ENCODE results near the gene CCDC12.

Gene CCDC12

GRCh38 chr3:47006145-47006651 is 29.7 kb upstream of the CCDC12 start:
- no CpG with 5 or more reads among the region's 9 CpGs for WGBS (ENCODE audit: extremely low coverage, insufficient coverage, low lambda C conversion rate)
- DNase-seq: no peak

GRCh38 chr3:47005212-47006144 is 28.9 kb upstream of the CCDC12 start:
- Histone ChIP-seq H3K79me1 (ENCODE audit: low read length) (no peaks in the 10 kb centered on the region), H3K23ac (ENCODE audit: low read length) (no peak overlapping the region), H3K79me2 (ENCODE audit: control insufficient read depth, insufficient read depth, low read length) (no peaks in the 10 kb centered on the region), H3K36me3 (ENCODE audit: control insufficient read depth, insufficient read depth, low read length) (no peaks in the 10 kb centered on the region), H2BK15ac (replicated peaks; ENCODE audit: low read depth) (no peak overlapping the region), H3K56ac (ENCODE audit: low read length) (no peak overlapping the region), H3K4ac (ENCODE audit: low read depth, low read length) (no peak overlapping the region), H2BK120ac (ENCODE audit: low read depth, low read length) (no peak overlapping the region), H4K5ac (ENCODE audit: low read length) (no peak overlapping the region), H3K4me1 (ENCODE audit: control insufficient read depth, low read depth, low read length) (no peaks in the 10 kb centered on the region), H2AK5ac (ENCODE audit: low read length) (no peak overlapping the region), H3K4me2 (ENCODE audit: low read length) (no peak overlapping the region), H2BK5ac (ENCODE audit: low read length) (no peak overlapping the region), H3K27ac (ENCODE audit: low read depth, low read length) (no peak overlapping the region), H3K4me3 (ENCODE audit: low read length) (no peak overlapping the region), H3K18ac (ENCODE audit: low read length) (no peak overlapping the region), H4K8ac (ENCODE audit: low read depth, low read length) (no peak overlapping the region), H3K9ac (ENCODE audit: low read length) (no peak overlapping the region), H3K27me3 (ENCODE audit: insufficient read depth, low read length, poor library complexity) (no peaks in the 10 kb centered on the region)
- WGBS (ENCODE audit: extremely low coverage, insufficient coverage, low lambda C conversion rate): no CpG with 5 or more reads among the region's 32 CpGs
- no peak for DNase-seq

More at GRCh38 chr3:47006145-47006651, 29.7 kb upstream of the CCDC12 start:
- Histone ChIP-seq H3K4ac (ENCODE audit: low read depth, low read length) (no peak overlapping the region), H3K36me3 (ENCODE audit: control insufficient read depth, insufficient read depth, low read length) (no peaks in the 10 kb centered on the region), H3K4me3 (ENCODE audit: low read length) (no peak overlapping the region), H3K4me1 (ENCODE audit: control insufficient read depth, low read depth, low read length) (no peaks in the 10 kb centered on the region), H2BK5ac (ENCODE audit: low read length) (no peak overlapping the region), H3K4me2 (ENCODE audit: low read length) (no peak overlapping the region), H4K5ac (ENCODE audit: low read length) (no peak overlapping the region), H3K27ac (ENCODE audit: low read depth, low read length) (no peak overlapping the region), H3K9ac (ENCODE audit: low read length) (no peak overlapping the region), H3K56ac (ENCODE audit: low read length) (no peak overlapping the region), H3K79me1 (ENCODE audit: low read length) (no peaks in the 10 kb centered on the region), H2AK5ac (ENCODE audit: low read length) (no peak overlapping the region), H3K27me3 (ENCODE audit: insufficient read depth, low read length, poor library complexity) (no peaks in the 10 kb centered on the region), H3K79me2 (ENCODE audit: control insufficient read depth, insufficient read depth, low read length) (no peaks in the 10 kb centered on the region), H3K18ac (ENCODE audit: low read length) (no peak overlapping the region), H4K8ac (ENCODE audit: low read depth, low read length) (no peak overlapping the region), H3K23ac (ENCODE audit: low read length) (no peak overlapping the region), H2BK120ac (ENCODE audit: low read depth, low read length) (no peak overlapping the region), H2BK15ac (replicated peaks; ENCODE audit: low read depth) (no peak overlapping the region)

DNA sequence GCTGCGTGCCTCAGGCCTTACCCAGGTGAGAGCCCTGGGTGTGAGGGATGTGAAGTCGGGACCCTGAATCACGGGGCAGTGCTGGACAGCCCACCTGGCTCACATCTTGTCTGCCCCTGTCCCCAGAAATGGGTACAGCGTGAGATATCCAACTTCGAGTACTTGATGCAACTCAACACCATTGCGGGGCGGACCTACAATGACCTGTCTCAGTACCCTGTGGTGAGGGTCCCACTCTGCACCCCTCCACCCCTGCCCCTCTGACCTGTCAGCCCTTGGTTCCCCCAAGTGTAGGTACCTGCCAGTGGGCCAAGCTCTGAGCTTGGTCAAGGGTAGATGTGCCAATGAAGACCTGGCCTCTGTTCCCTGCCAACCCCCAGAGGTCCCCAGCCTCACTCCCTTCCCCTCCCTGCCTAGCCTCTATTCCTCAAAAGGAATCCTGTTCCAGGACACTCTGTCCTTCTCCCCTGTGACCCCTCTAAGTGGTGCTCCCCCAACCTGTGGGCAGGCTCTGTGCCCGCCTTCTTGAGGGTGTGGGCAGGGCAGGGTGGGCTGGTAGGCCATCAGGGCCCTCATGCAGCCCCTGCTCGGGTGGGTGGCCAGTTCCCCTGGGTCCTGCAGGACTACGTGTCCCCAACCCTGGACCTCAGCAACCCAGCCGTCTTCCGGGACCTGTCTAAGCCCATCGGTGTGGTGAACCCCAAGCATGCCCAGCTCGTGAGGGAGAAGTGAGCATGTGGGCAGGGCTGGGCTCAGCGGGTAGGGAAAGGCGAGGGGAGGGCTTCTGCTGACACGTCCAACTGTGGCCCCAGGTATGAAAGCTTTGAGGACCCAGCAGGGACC is 28.0 kb upstream of the CCDC12 start:
- no CpG with 5 or more reads among the region's 17 CpGs for WGBS (ENCODE audit: extremely low coverage, insufficient coverage, low lambda C conversion rate)
- no peaks in the 10 kb centered on the region for H3K4me1 ChIP-seq (ENCODE audit: control insufficient read depth, low read depth, low read length)
- DNase-seq: no peak

GRCh38 chr3:47003461-47004368 is 27.2 kb upstream of the CCDC12 start:
- no peak overlapping the region for H3K4me2 ChIP-seq (ENCODE audit: low read length)
- no peak overlapping the region for H4K8ac ChIP-seq (ENCODE audit: low read depth, low read length)
- no peak overlapping the region for H3K9ac ChIP-seq (ENCODE audit: low read length)
- H3K4me3 ChIP-seq (ENCODE audit: low read length): no peak overlapping the region
- no peak overlapping the region for H3K18ac ChIP-seq (ENCODE audit: low read length)
- no peaks in the 10 kb centered on the region for H3K79me2 ChIP-seq (ENCODE audit: control insufficient read depth, insufficient read depth, low read length)
- no peak overlapping the region for H3K4ac ChIP-seq (ENCODE audit: low read depth, low read length)
- H3K23ac ChIP-seq (ENCODE audit: low read length): no peak overlapping the region
- no peak overlapping the region for H2BK5ac ChIP-seq (ENCODE audit: low read length)
- no peak overlapping the region for H3K56ac ChIP-seq (ENCODE audit: low read length)
- H2BK15ac ChIP-seq (replicated peaks; ENCODE audit: low read depth): no peak overlapping the region
- no peaks in the 10 kb centered on the region for H3K27me3 ChIP-seq (ENCODE audit: insufficient read depth, low read length, poor library complexity)
- no peak for DNase-seq
- H3K27ac ChIP-seq (ENCODE audit: low read depth, low read length): no peak overlapping the region
- no CpG with 5 or more reads among the region's 27 CpGs for whole genome bisulfite sequencing (ENCODE audit: extremely low coverage, insufficient coverage, low lambda C conversion rate)
- no peaks in the 10 kb centered on the region for H3K36me3 ChIP-seq (ENCODE audit: control insufficient read depth, insufficient read depth, low read length)
- H3K4me1 ChIP-seq (ENCODE audit: control insufficient read depth, low read depth, low read length): no peaks in the 10 kb centered on the region
- no peaks in the 10 kb centered on the region for H3K79me1 ChIP-seq (ENCODE audit: low read length)
- H2AK5ac ChIP-seq (ENCODE audit: low read length): no peak overlapping the region
- no peak overlapping the region for H2BK120ac ChIP-seq (ENCODE audit: low read depth, low read length)
- H4K5ac ChIP-seq (ENCODE audit: low read length): no peak overlapping the region

More for the DNA sequence above, 28.0 kb upstream of the CCDC12 start:
- Histone ChIP-seq H3K18ac (ENCODE audit: low read length) (no peak overlapping the region), H2BK120ac (ENCODE audit: low read depth, low read length) (no peak overlapping the region), H3K56ac (ENCODE audit: low read length) (no peak overlapping the region), H3K4ac (ENCODE audit: low read depth, low read length) (no peak overlapping the region), H3K23ac (ENCODE audit: low read length) (no peak overlapping the region), H2BK15ac (replicated peaks; ENCODE audit: low read depth) (no peak overlapping the region), H3K79me1 (ENCODE audit: low read length) (no peaks in the 10 kb centered on the region), H3K4me3 (ENCODE audit: low read length) (no peak overlapping the region), H3K79me2 (ENCODE audit: control insufficient read depth, insufficient read depth, low read length) (no peaks in the 10 kb centered on the region), H2AK5ac (ENCODE audit: low read length) (no peak overlapping the region), H4K5ac (ENCODE audit: low read length) (no peak overlapping the region), H2BK5ac (ENCODE audit: low read length) (no peak overlapping the region), H3K36me3 (ENCODE audit: control insufficient read depth, insufficient read depth, low read length) (no peaks in the 10 kb centered on the region), H3K4me2 (ENCODE audit: low read length) (no peak overlapping the region), H3K9ac (ENCODE audit: low read length) (no peak overlapping the region), H3K27ac (ENCODE audit: low read depth, low read length) (no peak overlapping the region), H3K27me3 (ENCODE audit: insufficient read depth, low read length, poor library complexity) (no peaks in the 10 kb centered on the region), H4K8ac (ENCODE audit: low read depth, low read length) (no peak overlapping the region)

GRCh38 chr3:47003056-47003410 is 26.5 kb upstream of the CCDC12 start:
- Histone ChIP-seq H3K56ac (ENCODE audit: low read length) (no peak overlapping the region), H4K5ac (ENCODE audit: low read length) (no peak overlapping the region), H3K36me3 (ENCODE audit: control insufficient read depth, insufficient read depth, low read length) (no peaks in the 10 kb centered on the region), H3K27ac (ENCODE audit: low read depth, low read length) (no peak overlapping the region), H3K79me2 (ENCODE audit: control insufficient read depth, insufficient read depth, low read length) (no peaks in the 10 kb centered on the region), H3K23ac (ENCODE audit: low read length) (no peak overlapping the region), H2BK5ac (ENCODE audit: low read length) (no peak overlapping the region), H2BK120ac (ENCODE audit: low read depth, low read length) (no peak overlapping the region), H3K9ac (ENCODE audit: low read length) (no peak overlapping the region), H3K4me3 (ENCODE audit: low read length) (no peak overlapping the region), H4K8ac (ENCODE audit: low read depth, low read length) (no peak overlapping the region), H2BK15ac (replicated peaks; ENCODE audit: low read depth) (no peak overlapping the region), H3K4me1 (ENCODE audit: control insufficient read depth, low read depth, low read length) (no peaks in the 10 kb centered on the region), H2AK5ac (ENCODE audit: low read length) (no peak overlapping the region), H3K4me2 (ENCODE audit: low read length) (no peak overlapping the region), H3K18ac (ENCODE audit: low read length) (no peak overlapping the region), H3K79me1 (ENCODE audit: low read length) (no peaks in the 10 kb centered on the region), H3K27me3 (ENCODE audit: insufficient read depth, low read length, poor library complexity) (no peaks in the 10 kb centered on the region), H3K4ac (ENCODE audit: low read depth, low read length) (no peak overlapping the region)
- no CpG with 5 or more reads among the region's 10 CpGs for WGBS (ENCODE audit: extremely low coverage, insufficient coverage, low lambda C conversion rate)
- DNase-seq: no peak

All from mesendoderm (in vitro differentiated cells).